K562 (cell line): ENCODE measurements around the gene HRCT1.

ENCODE experiments used
- ATF2 ChIP-seq: sonication (generic); formaldehyde crosslinking; IDR thresholded peaks from 2 replicates; pipeline ENCODE4 v1.8.1; 2022; ENCODE audit warnings: missing genetic modification reagents
- BACH1 ChIP-seq: fragments of 200-800 bp; sonication (Bioruptor generic); IDR thresholded peaks from 2 replicates; pipeline ENCODE4 v1.6.1; 2016; ENCODE audit warnings: missing genetic modification characterization, missing compliant biosample characterization
- CBFA2T3 ChIP-seq: fragments of 450-650 bp; IDR thresholded peaks from 2 replicates; pipeline ENCODE4 v1.6.1; 2017
- CHD2 ChIP-seq: IDR thresholded peaks from 2 replicates; pipeline ENCODE4 v1.6.1; 2011; ENCODE audit warnings: low read depth, low read length
- ESRRA ChIP-seq: fragments of 450-650 bp; IDR thresholded peaks from 2 replicates; pipeline ENCODE4 v1.6.1; 2014; ENCODE audit warnings: low read depth, mild to moderate bottlenecking, moderate library complexity, borderline replicate concordance
- GABPA ChIP-seq: fragments of 200-800 bp; sonication (Bioruptor generic); conservative IDR thresholded peaks from 2 replicates; pipeline ENCODE4 v1.6.1; 2016; ENCODE audit warnings: low read depth, missing genetic modification characterization, missing compliant biosample characterization
- JUNB ChIP-seq: fragments of 450-650 bp; formaldehyde crosslinking; conservative IDR thresholded peaks from 2 replicates; pipeline ENCODE4 v1.4.0; 2020; ENCODE audit warnings: mild to moderate bottlenecking
- MGA ChIP-seq: fragments of 450-650 bp; IDR thresholded peaks from 2 replicates; pipeline ENCODE4 v1.6.1; 2016; ENCODE audit warnings: mild to moderate bottlenecking, moderate library complexity
- MYBL2 ChIP-seq, 2 experiments: fragments of 450-650 bp in 1 of 2; sonication (generic) in 1 of 2; formaldehyde crosslinking in 1 of 2; IDR thresholded peaks; 2 replicates each; pipeline versions ENCODE4 v1.6.1 to v1.8.1; 2017 to 2022; ENCODE audit warnings: borderline replicate concordance in 1 of 2, inconsistent platforms in 1 of 2, low read depth in 1 of 2, mild to moderate bottlenecking in 1 of 2, missing genetic modification reagents in 1 of 2, moderate library complexity in 1 of 2
- POLR2A ChIP-seq: fragments of 450-650 bp; conservative IDR thresholded peaks from 2 replicates; pipeline ENCODE4 v1.6.1; 2016
- REST ChIP-seq, 2 experiments: fragments of 450-650 bp; formaldehyde crosslinking in 1 of 2; IDR thresholded peaks; 2 replicates each; pipeline versions ENCODE4 v1.4.0 to v1.6.1; 2014 to 2020; ENCODE audit warnings: mild to moderate bottlenecking in 2 of 2, borderline replicate concordance in 1 of 2, low read depth in 1 of 2
- SPI1 ChIP-seq: IDR thresholded peaks from 2 replicates; pipeline ENCODE4 v1.6.1; 2011; ENCODE audit warnings: low read depth, low read length, control low read depth, borderline replicate concordance

GRCh38 chr9:35948901-35949318 lies 42.9 kb downstream of the HRCT1 start:
- TF ChIP-seq CBFA2T3: no peak
- no peak for TF ChIP-seq BACH1 (tag)
- TF ChIP-seq JUNB (CRISPR knock-in tag): no peak
- no peak for TF ChIP-seq SPI1
- TF ChIP-seq MGA: no peak
- no peak for TF ChIP-seq GABPA
- TF ChIP-seq REST (IDR thresholded peaks at IDR 0.05; ENCODE audit: borderline replicate concordance): no peak
- TF ChIP-seq REST (CRISPR knock-in tag; IDR thresholded peaks at IDR 0.05; ENCODE audit: low read depth): no peak
- no peak for TF ChIP-seq ATF2
- no peak for TF ChIP-seq ESRRA
- TF ChIP-seq MYBL2 (IDR thresholded peaks at IDR 0.05; ENCODE audit: low read depth): no peak
- no peak for TF ChIP-seq MYBL2 (CRISPR knock-in tag; IDR thresholded peaks at IDR 0.05; ENCODE audit: borderline replicate concordance)
- TF ChIP-seq POLR2A: no peak
- TF ChIP-seq CHD2: no peak
